Testis (tissue), 2 donors: ENCODE measurements around the gene RPS6KA4.

Experiments used
- CTCF ChIP-seq, 3 experiments: fragments of 450-650 bp in 2 of 3; fragments of 200-600 bp in 1 of 3; sonication (generic) in 1 of 3; IDR thresholded peaks; one replicate each; pipeline ENCODE4 v1.5.1; 2016 to 2019; ENCODE audit warnings: antibody characterized with exemption in 3 of 3, mild to moderate bottlenecking in 2 of 3, moderate library complexity in 1 of 3
- POLR2A ChIP-seq: fragments of 450-650 bp; IDR thresholded peaks from one replicate; pipeline ENCODE4 v1.6.1; 2017; ENCODE audit warnings: antibody characterized with exemption, mild to moderate bottlenecking, moderate library complexity

DNA sequence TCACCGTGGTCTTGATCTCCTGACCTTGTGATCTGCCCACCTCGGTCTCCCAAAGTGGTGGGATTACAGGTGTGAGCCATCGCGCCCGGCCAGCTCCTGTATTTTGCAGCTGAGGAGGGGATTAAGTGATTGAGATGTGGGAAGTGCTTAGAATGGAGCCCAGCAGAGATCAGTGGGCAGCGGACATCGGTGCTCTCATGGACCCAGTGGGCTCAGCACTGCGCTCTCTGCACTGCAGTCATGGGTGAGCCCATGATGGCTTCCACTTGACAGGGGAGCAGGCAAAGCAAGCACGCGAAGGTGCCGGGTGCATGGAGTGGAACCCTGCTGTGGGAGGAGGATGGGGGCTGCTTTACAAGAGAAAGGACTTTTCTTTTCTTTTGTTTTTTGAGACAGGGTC lies 28.1 kb upstream of the RPS6KA4 start:
- TF ChIP-seq CTCF (IDR thresholded peaks at IDR 0.05) (no peak), POLR2A (no peak)
